ENCODE data around the gene PTBP3. TPM values are rescaled to one million over a fixed set of nuclear protein-coding genes. Genes with fewer than 3 reads are reported as not detected.
"Not testable (repeated sequence)": the region's sequence is repeated elsewhere in the genome, so short reads cannot be mapped to it uniquely, and the experiment has no call there.

PTBP3 gene
- total RNA-seq, 1 experiment from 2014 or later, result 30.8 TPM

- no peak for DNase-seq (ENCODE audit: low spot score)
Observed at GRCh38 chr9:112268413-112268812, 65.0 kb downstream of the PTBP3 start.

GRCh38 chr9:112267086-112267485 is 66.3 kb downstream of the PTBP3 start:
- not testable (repeated sequence) for DNase-seq (ENCODE audit: low spot score)

GRCh38 chr9:112265391-112265790 is 68.0 kb downstream of the PTBP3 start:
- no peak for DNase-seq (ENCODE audit: low spot score)

GRCh38 chr9:112262577-112262976 is 70.8 kb downstream of the PTBP3 start:
- no peak for DNase-seq (ENCODE audit: low spot score)

GRCh38 chr9:112261133-112261532 is 72.3 kb downstream of the PTBP3 start:
- DNase-seq (ENCODE audit: low spot score), result no peak

GRCh38 chr9:112258106-112258505 is 75.3 kb downstream of the PTBP3 start:
- no peak for DNase-seq (ENCODE audit: low spot score)

GRCh38 chr9:112252194-112252593 is 81.2 kb downstream of the PTBP3 start:
- DNase-seq (ENCODE audit: low spot score), result no peak

GRCh38 chr9:112249277-112249676 is 84.1 kb downstream of the PTBP3 start:
- no peak for DNase-seq (ENCODE audit: low spot score)

- DNase-seq (ENCODE audit: low spot score), result no peak
Observed at GRCh38 chr9:112248722-112249121, 84.7 kb downstream of the PTBP3 start.

- no peak for DNase-seq (ENCODE audit: low spot score)
Observed at GRCh38 chr9:112247090-112247489, 86.3 kb downstream of the PTBP3 start.

- DNase-seq (ENCODE audit: low spot score), result no peak
Observed at GRCh38 chr9:112245126-112245525, 88.3 kb downstream of the PTBP3 start.

GRCh38 chr9:112242147-112242804 is 91.1 kb downstream of the PTBP3 start:
- no peak for DNase-seq (ENCODE audit: low spot score)

- no peak for DNase-seq (ENCODE audit: low spot score)
Observed at GRCh38 chr9:112241491-112241890, 91.9 kb downstream of the PTBP3 start.

GRCh38 chr9:112239708-112240107 is 93.7 kb downstream of the PTBP3 start:
- DNase-seq (ENCODE audit: low spot score), result no peak

GRCh38 chr9:112239284-112239683 is 94.1 kb downstream of the PTBP3 start:
- no peak for DNase-seq (ENCODE audit: low spot score)

- DNase-seq (ENCODE audit: low spot score), result no peak
Observed at GRCh38 chr9:112234779-112235178, 98.6 kb downstream of the PTBP3 start.

- DNase-seq (ENCODE audit: low spot score), result peak; percentile 34
Observed at GRCh38 chr9:112233769-112234168, 99.7 kb downstream of the PTBP3 start.

- DNase-seq (ENCODE audit: low spot score), result no peak
Observed at GRCh38 chr9:112232233-112232632, 101.2 kb downstream of the PTBP3 start.

GRCh38 chr9:112226091-112226490 is 107.3 kb downstream of the PTBP3 start:
- DNase-seq (ENCODE audit: low spot score), result no peak

- DNase-seq (ENCODE audit: low spot score), result no peak
Observed at GRCh38 chr9:112224401-112225289, 108.8 kb downstream of the PTBP3 start.

GRCh38 chr9:112218908-112219307 is 114.5 kb downstream of the PTBP3 start:
- no peak for DNase-seq (ENCODE audit: low spot score)

- DNase-seq (ENCODE audit: low spot score), result no peak
Observed at GRCh38 chr9:112212926-112213325, 120.5 kb downstream of the PTBP3 start.

- DNase-seq (ENCODE audit: low spot score), result no peak
Observed at GRCh38 chr9:112207451-112207850, 126.0 kb downstream of the PTBP3 start.
